GM12801 (cell line): ENCODE measurements around the gene TMPRSS11B.

Source experiments
- CTCF ChIP-seq: IDR thresholded peaks from one replicate; pipeline ENCODE4 v1.5.1; 2011; ENCODE audit warnings: control low read depth; ENCODE audit not compliant: insufficient read length; ENCODE audit errors: extremely low read depth

Gene TMPRSS11B

GRCh38 chr4:68257719-68258118, 12.2 kb upstream of the TMPRSS11B start:
- no peak for TF ChIP-seq CTCF

DNA sequence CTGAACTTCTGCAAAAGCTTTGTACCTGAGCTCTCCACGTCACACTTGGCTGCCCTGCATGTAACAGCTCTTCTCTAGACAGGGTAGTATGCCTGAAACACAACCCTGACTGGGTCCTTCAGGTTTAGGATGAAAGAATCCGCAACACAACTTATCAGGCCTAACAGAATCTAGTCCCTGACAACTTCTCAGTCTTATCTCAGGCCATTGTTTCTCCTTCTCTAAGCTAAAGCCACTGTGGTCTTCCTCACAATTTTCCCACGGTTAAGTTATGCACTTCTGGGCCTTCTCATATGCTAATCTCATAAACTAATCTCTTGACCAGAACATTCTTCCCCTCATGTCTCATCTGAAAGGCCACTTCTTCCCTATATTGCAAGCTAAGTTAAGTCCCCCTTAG, 10.8 kb upstream of the TMPRSS11B start:
- no peak for TF ChIP-seq CTCF

- TF ChIP-seq CTCF, result no peak
Measured at GRCh38 chr4:68250151-68250930, 4.8 kb upstream of the TMPRSS11B start.

- no peak for TF ChIP-seq CTCF
Measured at GRCh38 chr4:68249434-68249833, 3.9 kb upstream of the TMPRSS11B start.

GRCh38 chr4:68240620-68241019, 4.9 kb downstream of the TMPRSS11B start:
- TF ChIP-seq CTCF, result no peak

DNA sequence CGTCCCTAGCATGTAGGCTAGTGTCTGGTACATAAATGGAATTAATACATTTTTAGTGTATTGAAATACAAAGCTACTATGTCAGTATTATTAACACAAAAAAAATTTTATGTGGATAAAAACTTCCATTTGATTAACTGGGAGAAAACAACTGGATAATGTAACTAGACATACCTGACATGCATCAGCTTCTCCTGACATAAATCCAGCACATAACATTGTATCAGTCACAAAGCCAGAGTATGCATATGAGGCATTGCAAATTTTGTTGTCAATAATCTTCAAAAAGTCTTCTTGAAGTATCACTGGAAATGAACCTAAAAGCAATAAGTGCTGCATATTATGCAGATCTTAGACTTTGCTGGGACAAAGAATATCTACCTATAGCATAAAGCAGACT, 16.9 kb downstream of the TMPRSS11B start:
- TF ChIP-seq CTCF, result no peak

GRCh38 chr4:68218044-68218443, 27.4 kb downstream of the TMPRSS11B start:
- TF ChIP-seq CTCF, result no peak
